HCT116 (cell line): Measurements from ENCODE around the gene SNX20. TPM values are rescaled to one million over a fixed set of nuclear protein-coding genes. Genes with fewer than 3 reads are reported as not detected.

Experiments used
- ATAC-seq: fragments of 200-7000 bp; cut with Tn5 transposase; 2 replicates; pipeline ENCODE4 v1.9.1; 2020; ENCODE audit warnings: mild to moderate bottlenecking, moderate library complexity
- BruUV-seq: library from RNA; stranded (reverse); fragments of 400-500 nt; replicated peaks from 2 replicates; lab custom pipeline; 2021; lab: Mats Ljungman, UMichigan
- CTCF ChIA-PET: fragments of 300-600 bp; sonication (Branson Sonifier 250); formaldehyde crosslinking; loops from one replicate; lab custom pipeline; 2021; ENCODE audit warnings: antibody characterized with exemption; lab: Charles Lee
- POLR2A ChIA-PET: fragments of 300-600, 350-600 bp; sonication (Branson Sonifier 250); formaldehyde crosslinking; loops from one replicate; lab custom pipeline; 2021; ENCODE audit warnings: antibody characterized with exemption; lab: Charles Lee
- RAD21 ChIA-PET, 2 experiments: fragments of 300-600 bp; sonication (Branson Sonifier 250); formaldehyde crosslinking; loops; one replicate each; lab custom pipeline; 2023; ENCODE audit warnings: low total read pairs in 2 of 2; ENCODE audit not compliant: uncharacterized antibody in 2 of 2, unreplicated experiment in 2 of 2, low non-redundant PET in 1 of 2; lab: Charles Lee
- DNase-seq: peaks from one replicate; pipeline ENCODE4 v3.0.0-alpha.2; 2010; ENCODE audit warnings: low read depth, low spot score
- H2AFZ ChIP-seq: fragments of 200-600 bp; shearing (Covaris generic), sonication (generic); 2 replicates; pipeline ENCODE4 v1.6.1; 2017; ENCODE audit warnings: low read depth, mixed run types, mixed read lengths, antibody characterized with exemption, low read length; ENCODE audit not compliant: poor library complexity, severe bottlenecking
- H3K27ac ChIP-seq: 2 replicates; pipeline ENCODE4 v1.5.1; 2012; ENCODE audit warnings: low read depth, low read length
- H3K27me3 ChIP-seq: fragments of 200-600 bp; sonication (generic); 2 replicates; pipeline ENCODE4 v1.6.1; 2016; ENCODE audit warnings: mixed run types, low read length, mixed read lengths; ENCODE audit not compliant: insufficient read depth
- H3K36me3 ChIP-seq, 2 experiments: fragments of 200-500 bp in 1 of 2; fragments of 200-600 bp in 1 of 2; sonication (Bioruptor generic) in 1 of 2; sonication (generic) in 1 of 2; 2 replicates each; pipeline versions ENCODE4 v1.5.1 to v1.6.1; 2014 to 2016; ENCODE audit warnings: low read length in 2 of 2, inconsistent platforms in 1 of 2, mixed read lengths in 1 of 2, mixed run types in 1 of 2; ENCODE audit not compliant: insufficient read depth in 2 of 2, control insufficient read depth in 1 of 2
- H3K4me1 ChIP-seq, 2 experiments: fragments of 200-600 bp in 1 of 2; sonication (generic) in 1 of 2; 2 replicates each; pipeline versions ENCODE4 v1.5.1 to v1.6.1; 2012 to 2017; ENCODE audit warnings: low read length in 2 of 2, inconsistent platforms in 1 of 2, mild to moderate bottlenecking in 1 of 2, mixed read lengths in 1 of 2, mixed run types in 1 of 2, moderate library complexity in 1 of 2; ENCODE audit not compliant: insufficient read depth in 2 of 2, control insufficient read depth in 1 of 2
- H3K4me2 ChIP-seq: fragments of 200-600 bp; sonication (generic); 2 replicates; pipeline ENCODE4 v1.6.1; 2017; ENCODE audit warnings: mixed run types, low read length, mixed read lengths
- H3K4me3 ChIP-seq, 2 experiments: fragments of 200-600 bp in 1 of 2; sonication (generic) in 1 of 2; replicated peaks in 1 of 2; 2 replicates each; pipeline ENCODE4 v1.5.1; 2011 to 2016; ENCODE audit warnings: low read length in 2 of 2, control low read depth in 1 of 2, low read depth in 1 of 2, mild to moderate bottlenecking in 1 of 2, mixed read lengths in 1 of 2, mixed run types in 1 of 2
- H3K79me2 ChIP-seq: fragments of 200-600 bp; sonication (generic); 2 replicates; pipeline ENCODE4 v1.6.1; 2017; ENCODE audit warnings: mild to moderate bottlenecking, mixed run types, low read length, moderate library complexity, mixed read lengths; ENCODE audit not compliant: insufficient read depth
- H3K9ac ChIP-seq: fragments of 200-600 bp; sonication (generic); 2 replicates; pipeline ENCODE4 v1.6.1; 2016; ENCODE audit warnings: low read length, mixed read lengths
- H3K9me2 ChIP-seq: fragments of 200-600 bp; sonication (generic), shearing (Covaris generic); 2 replicates; pipeline ENCODE4 v1.6.1; 2017; ENCODE audit warnings: mixed run types, mild to moderate bottlenecking, moderate library complexity; ENCODE audit not compliant: insufficient read depth
- H3K9me3 ChIP-seq, 2 experiments: fragments of 200-500 bp in 1 of 2; fragments of 200-600 bp in 1 of 2; sonication (Bioruptor generic) in 1 of 2; sonication (generic) in 1 of 2; 2 replicates each; pipeline ENCODE4 v1.6.1; 2014 to 2017; ENCODE audit warnings: low read length in 2 of 2, mixed read lengths in 2 of 2, inconsistent platforms in 1 of 2, low read depth in 1 of 2, mild to moderate bottlenecking in 1 of 2, mixed run types in 1 of 2, moderate library complexity in 1 of 2; ENCODE audit not compliant: control insufficient read depth in 1 of 2, insufficient read depth in 1 of 2
- H4K20me1 ChIP-seq: fragments of 200-600 bp; sonication (generic), shearing (Covaris generic); 2 replicates; pipeline ENCODE4 v1.6.1; 2017; ENCODE audit warnings: mixed run types, mild to moderate bottlenecking, moderate library complexity; ENCODE audit not compliant: insufficient read depth
- CBX3 ChIP-seq: IDR thresholded peaks from 2 replicates; pipeline ENCODE4 v1.6.1; 2012; ENCODE audit warnings: low read depth
- CEBPB ChIP-seq: IDR thresholded peaks from 2 replicates; pipeline ENCODE4 v1.6.1; 2012; ENCODE audit warnings: low read depth
- ELF1 ChIP-seq: IDR thresholded peaks from 2 replicates; pipeline ENCODE4 v1.6.1; 2012; ENCODE audit warnings: low read depth, borderline replicate concordance
- EZH2 ChIP-seq: fragments of 200-600 bp; sonication (generic); IDR thresholded peaks from 2 replicates; pipeline ENCODE4 v1.6.1; 2017; ENCODE audit warnings: antibody characterized with exemption, mixed run types
- FOSL1 ChIP-seq: IDR thresholded peaks from 2 replicates; pipeline ENCODE4 v1.6.1; 2012; ENCODE audit warnings: low read depth
- JUND ChIP-seq: IDR thresholded peaks from 2 replicates; pipeline ENCODE4 v1.6.1; 2012
- POLR2A ChIP-seq: IDR thresholded peaks from 2 replicates; pipeline ENCODE4 v1.7.0; 2011; ENCODE audit warnings: borderline replicate concordance; ENCODE audit not compliant: insufficient read depth, insufficient read length; ENCODE audit errors: extremely low read depth
- POLR2AphosphoS5 ChIP-seq: IDR thresholded peaks from 2 replicates; pipeline ENCODE4 v1.6.1; 2011; ENCODE audit warnings: mild to moderate bottlenecking, low read depth, low read length, moderate library complexity
- RAD21 ChIP-seq: IDR thresholded peaks from 2 replicates; pipeline ENCODE4 v1.6.1; 2012; ENCODE audit warnings: low read depth, mild to moderate bottlenecking
- SIN3A ChIP-seq: IDR thresholded peaks from 2 replicates; pipeline ENCODE4 v1.6.1; 2012; ENCODE audit warnings: low read depth
- SP1 ChIP-seq: IDR thresholded peaks from 2 replicates; pipeline ENCODE4 v1.6.1; 2012; ENCODE audit warnings: low read depth
- SRF ChIP-seq: IDR thresholded peaks from 2 replicates; pipeline ENCODE4 v1.6.1; 2012; ENCODE audit warnings: low read depth
- TCF7L2 ChIP-seq: IDR thresholded peaks from 2 replicates; pipeline ENCODE4 v1.7.0; 2011; ENCODE audit warnings: borderline replicate concordance, inconsistent platforms; ENCODE audit not compliant: insufficient read depth, insufficient read length; ENCODE audit errors: extremely low read depth
- YY1 ChIP-seq: IDR thresholded peaks from 2 replicates; pipeline ENCODE4 v1.6.1; 2011; ENCODE audit warnings: low read length, low read depth, moderate library complexity, mild to moderate bottlenecking; ENCODE audit not compliant: insufficient replicate concordance; ENCODE audit errors: extremely low read depth
- ZFX ChIP-seq: fragments of 450-650 bp; IDR thresholded peaks from 2 replicates; pipeline ENCODE4 v1.6.1; 2017
- ZNF274 ChIP-seq: fragments of 200-500 bp; sonication (Bioruptor generic); IDR thresholded peaks from 2 replicates; pipeline ENCODE4 v1.6.1; 2014; ENCODE audit warnings: mild to moderate bottlenecking, low read depth, low read length, inconsistent platforms
- intact Hi-C: fragments of 100-400 bp; cut with micrococcal nuclease; formaldehyde crosslinking; loops from 2 replicates; pipeline ENCODE4 v1.10.0; 2022
- total RNA-seq: library from RNA; stranded (reverse); gene quantifications from one replicate; pipeline ENCODE4 v1.2.1, GENCODE V29; 2021; ENCODE audit not compliant: unreplicated experiment
- TF ChIP-seq, protein P1 (sequence below): IDR thresholded peaks from 2 replicates; pipeline ENCODE4 v1.6.1; 2012
- TF ChIP-seq, protein P2 (sequence below): IDR thresholded peaks from 2 replicates; pipeline ENCODE4 v1.6.1; 2011; ENCODE audit warnings: mild to moderate bottlenecking, low read length, moderate library complexity; ENCODE audit not compliant: insufficient replicate concordance; ENCODE audit errors: extremely low read depth
- TF ChIP-seq, protein P3 (sequence below): IDR thresholded peaks from 2 replicates; pipeline ENCODE4 v1.6.1; 2012
- TF ChIP-seq, protein P4 (sequence below), 3 experiments: fragments of 200-600 bp in 1 of 3; sonication (generic) in 1 of 3; IDR thresholded peaks in 2 of 3; conservative IDR thresholded peaks in 1 of 3; 2 replicates each; pipeline ENCODE4 v1.5.1; 2012 to 2017; ENCODE audit warnings: low read depth in 2 of 3, low read length in 2 of 3, antibody characterized with exemption in 1 of 3, borderline replicate concordance in 1 of 3, control low read depth in 1 of 3, mild to moderate bottlenecking in 1 of 3, mixed read lengths in 1 of 3, mixed run types in 1 of 3, moderate library complexity in 1 of 3; ENCODE audit not compliant: insufficient read depth in 1 of 3

Gene SNX20
- total RNA-seq, 1 experiment from 2014 or later: 0.07 TPM

DNA sequence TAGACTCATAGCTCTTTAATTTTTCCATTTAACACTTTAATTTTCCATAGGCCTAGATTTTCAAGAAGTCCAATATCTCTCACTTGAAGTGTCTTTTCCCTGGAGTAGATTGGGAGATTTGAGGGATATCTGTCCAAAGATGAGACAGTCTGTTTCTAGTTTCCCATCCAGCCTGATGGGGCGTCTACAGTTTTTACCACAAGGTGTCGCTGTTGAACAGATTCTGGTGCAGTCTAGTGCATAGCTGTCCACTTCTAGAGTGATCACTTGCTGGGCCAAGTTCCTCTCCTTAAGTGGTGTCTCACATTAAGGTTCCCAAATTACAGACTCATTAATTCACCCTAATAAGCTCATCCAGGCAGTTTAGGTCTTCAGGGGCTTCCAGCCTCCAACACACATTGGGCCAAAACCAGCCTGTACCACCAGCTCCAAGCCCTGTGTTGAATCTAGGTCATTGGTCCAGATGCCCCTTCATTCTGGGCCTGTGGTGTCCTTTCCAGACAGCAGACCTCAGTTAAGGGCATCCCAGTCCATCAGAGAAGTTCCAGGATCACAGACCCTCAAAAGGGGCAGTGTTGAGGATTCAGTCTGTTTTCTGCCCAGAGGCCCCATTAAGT is 9.4 kb downstream of the SNX20 start:
- H3K4me3 ChIP-seq: no peak overlapping the region
- intact Hi-C loops: loop anchor here (1.0 to 10.0 kb wide), 4 partner anchors 76 to 1313 kb away; no protein-coding TSS in a partner anchor
- DNase-seq (peak; percentile 64), ATAC-seq (peak; percentile 74)
- no peak overlapping the region for H3K4me2 ChIP-seq
- BruUV-seq: no TSS peak
- no peaks in the 10 kb centered on the region for H3K4me1 ChIP-seq
- H3K79me2 ChIP-seq: no peaks in the 10 kb centered on the region
- TF ChIP-seq POLR2A (no peak), EZH2 (no peak), ZNF274 (no peak), FOSL1 (no peak), CEBPB (no peak), CBX3 (peak; percentile 99), RAD21 (peak; percentile 74), ELF1 (no peak), ZFX (no peak), TCF7L2 (no peak), SRF (no peak), SIN3A (no peak), POLR2AphosphoS5 (no peak), SP1 (no peak), JUND (no peak), YY1 (no peak)
- TF ChIP-seq, protein P1, sequence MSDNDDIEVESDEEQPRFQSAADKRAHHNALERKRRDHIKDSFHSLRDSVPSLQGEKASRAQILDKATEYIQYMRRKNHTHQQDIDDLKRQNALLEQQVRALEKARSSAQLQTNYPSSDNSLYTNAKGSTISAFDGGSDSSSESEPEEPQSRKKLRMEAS: no peak
- TF ChIP-seq, protein P2, sequence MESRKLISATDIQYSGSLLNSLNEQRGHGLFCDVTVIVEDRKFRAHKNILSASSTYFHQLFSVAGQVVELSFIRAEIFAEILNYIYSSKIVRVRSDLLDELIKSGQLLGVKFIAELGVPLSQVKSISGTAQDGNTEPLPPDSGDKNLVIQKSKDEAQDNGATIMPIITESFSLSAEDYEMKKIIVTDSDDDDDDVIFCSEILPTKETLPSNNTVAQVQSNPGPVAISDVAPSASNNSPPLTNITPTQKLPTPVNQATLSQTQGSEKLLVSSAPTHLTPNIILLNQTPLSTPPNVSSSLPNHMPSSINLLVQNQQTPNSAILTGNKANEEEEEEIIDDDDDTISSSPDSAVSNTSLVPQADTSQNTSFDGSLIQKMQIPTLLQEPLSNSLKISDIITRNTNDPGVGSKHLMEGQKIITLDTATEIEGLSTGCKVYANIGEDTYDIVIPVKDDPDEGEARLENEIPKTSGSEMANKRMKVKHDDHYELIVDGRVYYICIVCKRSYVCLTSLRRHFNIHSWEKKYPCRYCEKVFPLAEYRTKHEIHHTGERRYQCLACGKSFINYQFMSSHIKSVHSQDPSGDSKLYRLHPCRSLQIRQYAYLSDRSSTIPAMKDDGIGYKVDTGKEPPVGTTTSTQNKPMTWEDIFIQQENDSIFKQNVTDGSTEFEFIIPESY: no peak
- TF ChIP-seq, protein P3, sequence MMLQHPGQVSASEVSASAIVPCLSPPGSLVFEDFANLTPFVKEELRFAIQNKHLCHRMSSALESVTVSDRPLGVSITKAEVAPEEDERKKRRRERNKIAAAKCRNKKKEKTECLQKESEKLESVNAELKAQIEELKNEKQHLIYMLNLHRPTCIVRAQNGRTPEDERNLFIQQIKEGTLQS: no peak
- TF ChIP-seq, protein P4, sequence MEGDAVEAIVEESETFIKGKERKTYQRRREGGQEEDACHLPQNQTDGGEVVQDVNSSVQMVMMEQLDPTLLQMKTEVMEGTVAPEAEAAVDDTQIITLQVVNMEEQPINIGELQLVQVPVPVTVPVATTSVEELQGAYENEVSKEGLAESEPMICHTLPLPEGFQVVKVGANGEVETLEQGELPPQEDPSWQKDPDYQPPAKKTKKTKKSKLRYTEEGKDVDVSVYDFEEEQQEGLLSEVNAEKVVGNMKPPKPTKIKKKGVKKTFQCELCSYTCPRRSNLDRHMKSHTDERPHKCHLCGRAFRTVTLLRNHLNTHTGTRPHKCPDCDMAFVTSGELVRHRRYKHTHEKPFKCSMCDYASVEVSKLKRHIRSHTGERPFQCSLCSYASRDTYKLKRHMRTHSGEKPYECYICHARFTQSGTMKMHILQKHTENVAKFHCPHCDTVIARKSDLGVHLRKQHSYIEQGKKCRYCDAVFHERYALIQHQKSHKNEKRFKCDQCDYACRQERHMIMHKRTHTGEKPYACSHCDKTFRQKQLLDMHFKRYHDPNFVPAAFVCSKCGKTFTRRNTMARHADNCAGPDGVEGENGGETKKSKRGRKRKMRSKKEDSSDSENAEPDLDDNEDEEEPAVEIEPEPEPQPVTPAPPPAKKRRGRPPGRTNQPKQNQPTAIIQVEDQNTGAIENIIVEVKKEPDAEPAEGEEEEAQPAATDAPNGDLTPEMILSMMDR (IDR thresholded peaks at IDR 0.05 in 2 of 3, conservative IDR thresholded peaks at IDR 0.05 in 1 of 3; ENCODE audit: borderline replicate concordance in 1 of 3, insufficient read depth in 1 of 3, low read depth in 2 of 3, low read length in 2 of 3): peak; percentile 73 to 91 (median 78); a peak in 5 of 6 replicates
- ChIA-PET CTCF (interaction anchor here (0.6 to 3.8 kb wide), 5 partner anchors 8 to 317 kb away, joined by 3 to 36 read pairs (median 3); partner anchors contain the start of gene CYLD), POLR2A (no interaction called here), RAD21 (interaction anchor here (1.2 to 2.9 kb wide), 1 partner anchor 135 kb away, joined by 8 to 12 read pairs; no protein-coding TSS in a partner anchor)
- no peaks in the 10 kb centered on the region for H4K20me1 ChIP-seq
- H3K27ac ChIP-seq: no peak overlapping the region
- no peaks in the 10 kb centered on the region for H3K27me3 ChIP-seq
- no peak overlapping the region for H3K9ac ChIP-seq
- peaks cover 10 to 23% of the 10 kb centered on the region in 2 experiments; a peak in 3 of 4 replicates for H3K9me3 ChIP-seq
- no peaks in the 10 kb centered on the region for H3K9me2 ChIP-seq
- H3K36me3 ChIP-seq: no peaks in the 10 kb centered on the region
- H2AFZ ChIP-seq: no peak overlapping the region
